Bronchial epithelial cell (primary cell): ENCODE measurements around the gene HMGCLL1. TPM values are rescaled to one million over a fixed set of nuclear protein-coding genes. Genes with fewer than 3 reads are reported as not detected.

Source experiments
- DNase-seq: peaks from one replicate; pipeline ENCODE4 v3.0.0-alpha.2; 2010; ENCODE audit warnings: low read depth
- FAIRE-seq: peaks from 2 replicates; lab custom pipeline; 2011; peaks lifted over from hg19 to GRCh38; lab: Jason Lieb, UNC
- H3K27me3 ChIP-seq: 2 replicates; pipeline ENCODE4 v1.5.1; 2011; ENCODE audit warnings: low read length; ENCODE audit not compliant: control insufficient read depth, insufficient read depth
- H3K36me3 ChIP-seq: 2 replicates; pipeline ENCODE4 v1.5.1; 2011; ENCODE audit warnings: low read length; ENCODE audit not compliant: control insufficient read depth, insufficient read depth
- H3K4me3 ChIP-seq: 2 replicates; pipeline ENCODE4 v1.5.1; 2011; ENCODE audit warnings: mild to moderate bottlenecking, low read depth, low read length, control low read depth
- total RNA-seq: library from RNA; depleted of rRNA; stranded (reverse); fragments of >200 nt; gene quantifications from 2 replicates; pipeline ENCODE4 v1.2.1, GENCODE V29; 2014
- TF ChIP-seq, protein P1 (sequence below): IDR thresholded peaks from 2 replicates; pipeline ENCODE4 v1.5.1; 2011; ENCODE audit warnings: mild to moderate bottlenecking, moderate library complexity, low read length, control low read depth, inconsistent platforms; ENCODE audit not compliant: insufficient read depth, severe bottlenecking

Gene HMGCLL1
- total RNA-seq, 1 donor from 2014 or later: not detected

DNA sequence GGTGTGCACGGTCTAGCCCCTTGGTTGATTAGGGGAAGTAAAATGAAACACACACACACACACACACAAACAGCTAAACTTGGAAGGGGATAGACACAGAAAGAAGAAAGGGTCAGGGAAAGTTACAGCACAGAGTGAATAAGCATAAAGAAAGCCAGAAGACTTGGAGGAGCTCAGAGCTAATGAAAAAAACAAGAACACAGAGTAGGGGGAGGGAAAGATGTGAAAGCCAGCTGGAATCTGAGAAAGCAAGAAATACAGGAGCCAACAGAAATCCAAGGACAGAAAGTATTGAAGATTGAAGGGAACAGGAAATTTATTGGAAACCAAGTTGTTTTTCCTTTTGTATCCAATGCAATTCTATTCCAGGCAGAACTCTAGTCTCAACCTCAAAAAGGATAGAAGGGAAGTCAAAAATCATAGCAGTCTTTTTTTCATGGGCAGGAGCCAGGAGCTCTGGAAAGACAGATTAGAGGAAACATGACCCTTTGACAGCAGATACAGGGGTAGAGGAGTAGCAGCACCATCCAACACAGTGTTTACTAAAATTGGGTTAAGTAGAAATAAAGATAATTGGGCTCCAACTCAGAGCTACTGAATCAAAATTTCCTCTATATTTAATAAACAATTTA, 10.1 kb downstream of the HMGCLL1 start:
- DNase-seq: no peak
- no peak for FAIRE-seq
- TF ChIP-seq, protein P1, sequence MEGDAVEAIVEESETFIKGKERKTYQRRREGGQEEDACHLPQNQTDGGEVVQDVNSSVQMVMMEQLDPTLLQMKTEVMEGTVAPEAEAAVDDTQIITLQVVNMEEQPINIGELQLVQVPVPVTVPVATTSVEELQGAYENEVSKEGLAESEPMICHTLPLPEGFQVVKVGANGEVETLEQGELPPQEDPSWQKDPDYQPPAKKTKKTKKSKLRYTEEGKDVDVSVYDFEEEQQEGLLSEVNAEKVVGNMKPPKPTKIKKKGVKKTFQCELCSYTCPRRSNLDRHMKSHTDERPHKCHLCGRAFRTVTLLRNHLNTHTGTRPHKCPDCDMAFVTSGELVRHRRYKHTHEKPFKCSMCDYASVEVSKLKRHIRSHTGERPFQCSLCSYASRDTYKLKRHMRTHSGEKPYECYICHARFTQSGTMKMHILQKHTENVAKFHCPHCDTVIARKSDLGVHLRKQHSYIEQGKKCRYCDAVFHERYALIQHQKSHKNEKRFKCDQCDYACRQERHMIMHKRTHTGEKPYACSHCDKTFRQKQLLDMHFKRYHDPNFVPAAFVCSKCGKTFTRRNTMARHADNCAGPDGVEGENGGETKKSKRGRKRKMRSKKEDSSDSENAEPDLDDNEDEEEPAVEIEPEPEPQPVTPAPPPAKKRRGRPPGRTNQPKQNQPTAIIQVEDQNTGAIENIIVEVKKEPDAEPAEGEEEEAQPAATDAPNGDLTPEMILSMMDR: no peak
- Histone ChIP-seq H3K36me3 (no peaks in the 10 kb centered on the region), H3K27me3 (no peaks in the 10 kb centered on the region), H3K4me3 (no peak overlapping the region)

DNA sequence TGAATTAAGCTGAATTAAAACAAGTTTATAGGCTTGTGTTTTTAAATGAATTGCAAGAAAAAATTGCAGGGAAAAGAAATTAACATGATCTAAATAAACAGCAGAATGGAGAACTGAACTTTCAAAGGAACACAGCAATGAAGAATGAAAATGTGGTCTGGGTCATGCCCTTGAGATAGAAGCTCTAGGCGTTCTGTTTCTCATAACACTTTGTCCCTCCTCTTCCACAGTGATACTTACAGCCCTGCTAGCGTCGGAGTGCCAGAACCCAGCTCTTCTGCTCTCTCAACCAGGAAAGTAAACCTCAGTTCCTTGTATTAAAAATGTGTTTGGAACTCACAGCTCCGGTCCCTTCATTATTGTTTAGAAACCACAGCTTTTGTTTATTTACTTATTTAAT, 11.4 kb downstream of the HMGCLL1 start:
- H3K36me3 ChIP-seq: no peaks in the 10 kb centered on the region
- DNase-seq: no peak
- no peak overlapping the region for H3K4me3 ChIP-seq
- TF ChIP-seq, protein P1: no peak
- FAIRE-seq: no peak
- H3K27me3 ChIP-seq: no peaks in the 10 kb centered on the region

DNA sequence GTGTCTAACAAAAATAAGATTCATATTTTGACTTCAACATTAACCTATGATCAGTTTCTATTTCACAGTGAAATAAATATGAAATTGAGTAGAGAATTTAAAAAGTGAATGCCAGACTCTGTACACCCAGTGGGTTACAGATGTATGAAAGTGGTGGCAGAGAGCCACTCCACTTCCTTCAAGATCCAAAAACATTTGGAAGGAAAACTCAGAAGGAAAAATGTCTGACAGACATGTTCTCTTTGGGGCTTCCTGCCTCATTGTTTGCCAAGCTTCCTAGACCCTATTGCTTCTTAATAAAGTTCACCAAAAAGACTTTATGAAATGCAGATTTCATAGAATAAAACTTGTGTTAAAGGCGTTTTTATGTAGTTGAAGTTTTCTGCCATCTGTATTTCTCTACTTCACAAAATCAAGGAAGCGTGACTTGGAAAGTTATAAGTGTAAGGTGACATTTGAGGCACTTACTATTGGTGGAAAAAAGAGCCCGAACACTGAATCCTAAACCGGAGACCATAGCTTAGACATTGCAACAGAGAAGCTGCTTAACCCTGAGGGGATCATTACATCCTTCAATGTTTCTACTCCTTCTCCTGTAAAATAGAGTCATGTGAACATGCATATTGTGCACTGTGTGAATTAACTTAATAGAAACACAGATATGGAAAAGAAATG, 12.8 kb downstream of the HMGCLL1 start:
- TF ChIP-seq, protein P1: no peak
- FAIRE-seq: no peak
- no peak overlapping the region for H3K4me3 ChIP-seq
- H3K36me3 ChIP-seq: no peaks in the 10 kb centered on the region
- DNase-seq: no peak
- H3K27me3 ChIP-seq: no peaks in the 10 kb centered on the region

DNA sequence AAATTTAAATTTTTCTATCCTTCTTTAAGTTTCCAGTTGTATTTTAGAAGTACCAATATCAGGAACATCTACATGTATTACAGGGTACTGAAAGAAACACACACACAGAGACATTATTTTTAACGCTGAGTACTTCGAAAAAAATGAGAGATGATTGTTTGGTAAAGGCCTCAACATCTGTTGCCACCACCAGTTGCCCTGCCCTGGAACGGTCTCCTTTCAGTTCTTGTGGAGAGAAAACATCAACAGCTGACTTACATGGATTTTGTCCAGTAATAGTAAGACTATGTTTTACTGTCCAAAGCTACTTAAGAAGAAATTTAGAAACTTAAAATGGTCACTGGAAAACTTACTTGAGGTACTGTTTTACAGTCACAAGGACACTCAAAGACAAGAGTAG, 16.7 kb downstream of the HMGCLL1 start:
- DNase-seq (no peak), FAIRE-seq (no peak)
- H3K36me3 ChIP-seq: no peaks in the 10 kb centered on the region
- H3K27me3 ChIP-seq: no peaks in the 10 kb centered on the region
- H3K4me3 ChIP-seq: no peak overlapping the region
- TF ChIP-seq, protein P1: no peak

DNA sequence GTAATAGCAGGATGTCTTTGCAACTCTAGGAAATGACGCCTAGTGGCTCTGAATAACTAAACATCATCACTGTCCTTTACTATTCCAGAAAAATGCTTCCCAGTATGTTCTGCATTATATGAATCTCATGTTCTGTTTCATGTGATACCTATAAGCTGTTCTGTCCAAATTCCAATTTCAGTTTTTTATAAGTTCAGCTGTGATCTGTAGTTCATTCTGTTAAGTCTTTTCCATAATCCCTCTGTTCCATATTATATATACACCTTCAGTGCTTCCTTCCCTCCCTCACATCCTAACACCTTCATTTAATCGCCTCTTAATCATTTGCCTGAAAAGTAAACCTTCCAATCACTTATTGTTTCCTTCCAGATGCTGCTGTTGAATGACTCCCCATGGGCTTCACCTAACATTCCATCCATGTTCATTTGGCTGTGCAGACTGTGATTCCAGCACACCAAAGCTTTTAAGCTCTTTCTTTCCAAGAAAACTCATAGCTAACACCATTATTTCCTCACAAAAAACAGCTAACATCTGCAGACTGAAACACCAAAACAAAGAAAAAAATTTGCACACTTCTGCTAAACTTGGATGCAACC, 18.6 kb downstream of the HMGCLL1 start:
- no peak overlapping the region for H3K4me3 ChIP-seq
- FAIRE-seq: no peak
- DNase-seq: no peak
- TF ChIP-seq, protein P1: no peak
- no peaks in the 10 kb centered on the region for H3K36me3 ChIP-seq
- H3K27me3 ChIP-seq: peaks cover 1% of the 10 kb centered on the region
